Eye (tissue), 1 donor: ENCODE results near the gene NACAD.
A peak's percentile ranks its signal among the peaks of the same experiment; 100 is the strongest.

Experiments
- DNase-seq: peaks from one replicate; pipeline ENCODE4 v3.0.0-alpha.2; 2015

Gene NACAD

DNA sequence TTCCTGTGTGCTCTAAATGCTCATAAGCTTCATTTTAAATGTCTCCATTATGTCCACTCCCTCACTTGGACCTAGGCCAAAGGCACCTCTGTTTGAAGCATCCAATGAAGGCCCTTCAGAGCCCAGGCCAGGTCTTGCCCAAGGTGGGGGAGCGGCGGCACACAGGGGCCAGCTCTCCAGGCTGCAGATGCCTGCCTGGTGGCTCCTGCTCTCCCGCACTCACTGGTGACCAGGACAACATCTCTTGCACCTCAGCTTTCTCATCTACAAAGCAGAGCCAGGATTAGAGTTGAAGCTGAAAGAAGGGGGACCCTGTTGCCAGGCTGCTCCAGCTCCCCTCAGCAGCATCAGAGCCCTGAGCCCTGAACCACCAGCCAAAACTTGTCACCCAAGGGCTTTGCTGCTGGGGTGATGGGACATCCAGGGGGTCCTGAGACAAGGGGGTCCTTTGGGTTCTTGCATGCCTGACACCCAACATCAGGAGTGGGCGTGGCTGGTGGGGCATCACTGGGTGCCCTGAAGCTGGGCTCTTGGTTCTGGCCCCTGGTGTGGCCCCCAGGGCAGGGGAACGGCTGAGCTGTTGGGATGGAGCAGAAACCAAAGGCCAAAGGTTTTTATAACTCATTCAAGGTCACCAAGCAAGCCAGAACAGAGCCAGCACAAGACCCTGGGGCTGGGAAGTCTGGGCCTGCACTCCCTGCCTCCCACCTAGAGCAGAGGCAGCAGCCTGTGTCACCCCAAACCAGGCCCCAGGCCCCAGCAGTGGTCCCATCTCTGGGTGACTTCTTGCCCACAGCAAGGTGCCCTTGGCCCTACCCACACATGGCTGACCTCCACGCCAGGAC is 1.2 kb downstream of the NACAD start:
- DNase-seq: no peak

- DNase-seq: no peak
Observed at GRCh38 chr7:45086331-45087065, 2.3 kb downstream of the NACAD start.

DNA sequence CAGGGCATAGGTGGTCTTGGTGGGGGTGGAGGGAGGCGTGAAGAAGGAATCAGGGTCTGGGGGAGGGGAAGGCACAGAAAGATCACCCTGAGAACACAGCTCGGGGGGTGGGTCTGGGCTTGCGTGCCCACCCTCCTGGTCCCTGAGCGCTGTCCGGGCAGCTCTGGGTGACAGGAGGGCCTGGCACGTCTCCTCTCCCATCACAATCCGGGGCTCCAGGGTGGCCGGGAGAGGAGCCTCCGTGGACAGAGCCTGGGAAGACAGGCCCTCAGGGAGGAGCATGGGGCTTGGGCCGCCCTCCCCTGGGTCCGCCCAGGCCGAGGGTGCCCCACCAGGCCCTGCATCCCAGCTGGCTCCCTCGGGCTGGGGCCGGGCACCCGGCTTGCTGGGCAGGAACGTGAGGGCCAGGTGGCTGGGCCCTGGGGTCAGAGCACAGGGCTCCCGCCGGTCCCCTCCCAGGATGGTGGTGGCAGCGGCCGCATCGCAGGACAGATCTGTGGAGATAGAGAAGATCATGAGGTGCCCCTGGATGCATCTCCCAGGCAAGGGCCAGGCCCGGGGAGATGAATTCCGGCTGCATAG is 3.1 kb downstream of the NACAD start:
- DNase-seq: no peak

GRCh38 chr7:45084901-45085618 is 3.7 kb downstream of the NACAD start:
- DNase-seq: no peak

- DNase-seq: no peak
Observed at GRCh38 chr7:45084336-45084735, 4.4 kb downstream of the NACAD start.

- no peak for DNase-seq
Observed at GRCh38 chr7:45082831-45083331, 5.9 kb downstream of the NACAD start.

DNA sequence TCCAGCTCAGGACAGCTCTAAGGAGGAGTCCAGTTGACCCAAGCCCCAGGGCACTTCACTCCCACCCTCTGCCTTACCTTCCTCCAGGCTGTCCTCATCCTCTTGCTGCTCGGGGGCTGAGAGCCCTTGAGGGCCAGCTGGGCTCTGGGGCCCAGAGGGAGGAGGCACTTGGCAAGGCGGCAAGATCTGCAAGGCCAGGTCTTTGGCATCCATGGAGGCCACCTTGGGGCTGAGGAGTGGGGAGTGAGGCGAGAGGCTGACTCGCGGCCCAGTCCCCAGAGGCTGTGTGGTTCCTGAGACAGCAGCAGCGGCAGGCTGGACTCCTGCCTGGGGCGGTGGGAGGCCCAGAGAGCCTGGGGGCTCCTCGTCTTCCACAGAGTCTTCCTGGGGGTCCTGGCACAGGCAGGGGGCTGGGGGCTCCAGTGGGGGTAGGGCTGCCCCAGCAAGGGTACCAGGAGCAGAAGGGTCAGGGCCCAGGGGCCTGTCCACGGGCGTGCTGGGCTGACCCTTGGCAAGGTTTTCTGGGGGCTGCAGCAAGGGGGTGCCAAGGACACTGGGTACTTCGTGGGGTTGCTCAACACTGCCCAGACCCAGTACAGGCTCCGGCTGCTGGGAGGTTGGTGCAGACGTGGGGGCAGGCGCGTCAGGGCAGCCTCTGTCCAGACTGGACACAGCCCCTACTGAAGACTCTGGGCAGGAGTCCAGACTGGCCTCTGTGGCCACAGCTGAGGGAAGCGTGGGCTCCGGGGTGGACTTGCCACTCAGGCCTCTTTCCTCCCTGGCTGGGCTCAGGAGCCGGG is 6.5 kb downstream of the NACAD start:
- DNase-seq: no peak

GRCh38 chr7:45081670-45081974 is 7.1 kb downstream of the NACAD start:
- no peak for DNase-seq

DNA sequence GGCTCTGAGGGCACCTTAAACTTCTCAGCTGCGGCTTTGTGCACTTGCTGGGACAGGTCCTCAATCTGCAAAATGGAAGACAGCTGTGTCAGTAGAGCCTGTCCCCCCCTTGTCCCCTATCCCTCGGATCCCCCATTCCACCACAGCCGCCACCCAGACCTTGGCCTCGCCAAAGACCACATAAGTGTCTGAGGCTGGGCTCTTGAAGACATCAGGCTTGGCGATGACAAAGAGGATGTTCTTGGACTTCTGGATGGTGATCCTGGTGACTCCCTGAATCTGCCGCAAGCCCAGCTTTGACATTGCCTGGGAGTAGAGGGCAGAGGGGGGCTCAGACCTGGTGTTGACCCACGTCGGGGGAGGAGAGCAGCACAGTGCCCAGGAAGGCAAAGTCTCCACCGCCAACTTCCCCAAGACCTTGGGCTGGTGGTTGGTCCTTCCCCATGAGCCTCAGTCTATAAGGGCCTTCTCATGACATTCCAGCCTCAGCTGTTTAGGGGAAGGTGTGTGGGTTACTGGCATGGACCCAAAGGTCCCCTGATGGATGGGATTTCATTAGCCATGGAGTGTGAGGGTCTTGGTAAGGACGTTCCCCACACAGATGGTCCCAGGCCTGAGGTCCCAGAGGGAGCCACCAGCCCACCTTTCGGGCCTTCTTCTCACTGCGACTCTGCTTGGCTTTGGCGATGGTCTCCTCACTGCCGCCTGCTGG is 7.7 kb downstream of the NACAD start:
- DNase-seq: no peak

- peak; percentile 18 for DNase-seq
Observed at GRCh38 chr7:45080265-45080957, 8.4 kb downstream of the NACAD start.

DNA sequence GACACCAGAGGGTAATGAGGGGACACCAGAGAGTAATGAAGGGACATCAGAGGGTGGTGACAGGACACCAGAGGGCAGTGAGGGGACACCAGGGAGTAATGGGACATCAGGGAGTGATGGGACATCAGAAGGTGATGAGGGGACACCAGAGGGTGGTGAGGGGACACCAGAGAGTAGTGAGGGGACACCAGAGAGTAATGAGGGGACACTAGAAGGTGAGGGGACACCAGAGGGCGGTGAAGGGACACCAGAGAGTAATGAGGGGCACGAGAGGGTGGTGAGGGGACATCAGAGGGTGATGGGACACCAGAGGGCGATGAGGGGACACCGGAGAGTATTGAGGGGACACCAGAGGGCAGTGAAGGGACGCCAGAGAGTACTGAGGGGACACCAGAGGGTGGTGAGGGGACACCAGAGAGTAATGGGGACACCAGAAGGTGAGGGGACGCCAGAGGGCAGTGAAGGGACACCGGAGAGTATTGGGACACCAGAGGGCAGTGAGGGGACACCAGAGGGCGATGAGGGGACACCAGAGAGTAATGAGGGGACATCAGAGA is 10.6 kb downstream of the NACAD start:
- DNase-seq: no peak

- DNase-seq: no peak
Observed at GRCh38 chr7:45077579-45077978, 11.2 kb downstream of the NACAD start.

DNA sequence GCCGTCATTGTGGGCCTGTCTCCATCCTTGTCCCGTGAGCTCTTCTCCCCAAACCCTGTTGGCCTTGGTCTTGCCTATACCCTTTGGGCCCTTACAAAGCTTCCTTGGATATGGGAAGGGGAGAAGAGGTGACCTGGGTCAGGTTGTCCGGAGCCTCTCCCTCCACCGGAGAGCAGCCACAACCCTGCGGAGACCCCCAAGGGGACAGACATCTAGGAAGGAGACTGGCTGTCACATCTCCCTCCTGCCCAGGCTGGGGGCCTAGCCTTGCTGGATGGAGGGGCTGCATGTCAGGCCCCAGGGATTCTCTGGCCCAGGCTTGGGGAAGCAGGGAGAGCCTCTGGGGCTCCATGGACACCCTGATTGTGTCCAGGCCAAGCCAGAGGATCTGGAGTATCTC is 11.8 kb downstream of the NACAD start:
- no peak for DNase-seq

DNA sequence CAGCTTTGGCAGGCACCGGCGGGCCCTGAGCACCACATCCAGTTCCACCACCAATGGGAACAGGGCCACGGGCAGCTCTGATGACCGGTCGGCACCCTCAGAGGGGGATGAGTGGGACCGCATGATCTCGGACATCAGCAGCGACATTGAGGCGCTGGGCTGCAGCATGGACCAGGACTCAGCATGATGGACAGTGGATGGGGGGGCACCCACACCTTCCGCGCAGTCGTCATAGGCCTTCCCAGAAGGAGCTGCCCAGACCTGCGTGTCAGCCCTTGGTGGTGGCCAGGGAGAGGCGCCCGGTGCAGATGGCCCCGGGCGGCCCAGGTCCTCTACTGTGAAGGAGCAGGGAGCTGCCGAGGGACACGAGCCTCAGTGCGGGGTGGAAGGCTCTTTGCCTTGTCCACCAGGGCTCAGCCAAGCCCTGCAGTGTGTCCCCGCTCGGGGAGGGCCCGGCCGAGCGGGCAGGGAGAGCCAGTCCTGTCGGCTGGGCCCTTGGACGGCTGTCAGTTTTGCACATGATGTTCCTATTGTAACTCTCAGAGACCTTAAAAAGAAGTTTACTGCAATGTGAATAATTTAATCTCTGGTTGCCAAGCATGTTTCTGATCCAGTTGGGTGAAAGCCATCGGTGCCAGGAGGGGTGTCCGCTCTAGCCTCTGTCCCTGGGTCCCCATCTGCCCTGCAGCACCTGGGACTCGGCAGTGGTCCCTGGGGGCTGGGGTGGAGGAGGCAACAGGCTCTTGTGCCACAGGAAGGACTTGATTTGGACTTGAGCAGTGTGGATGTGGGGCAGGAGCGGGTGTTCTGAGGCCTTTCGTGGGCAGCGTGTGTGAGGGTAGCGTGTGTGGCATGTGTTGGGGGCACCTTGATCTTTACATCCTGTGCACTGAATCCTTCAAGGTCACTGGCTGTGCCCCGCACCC is 12.6 kb downstream of the NACAD start:
- DNase-seq: no peak

DNA sequence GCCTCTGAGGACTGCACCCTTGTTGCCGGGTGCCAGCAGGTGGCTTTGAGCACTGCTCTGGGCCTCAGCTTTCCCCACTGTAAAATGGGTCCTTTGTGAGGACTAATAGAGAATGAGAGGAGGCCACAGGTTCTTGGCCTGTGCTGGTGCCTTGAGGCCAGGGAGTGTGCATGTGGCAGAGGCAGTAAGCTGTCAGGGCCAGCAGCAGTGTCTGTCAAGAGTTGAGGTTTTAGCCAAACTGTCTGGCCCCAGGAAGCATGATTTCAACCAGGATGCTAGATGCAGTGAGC is 13.5 kb downstream of the NACAD start:
- DNase-seq: no peak

DNA sequence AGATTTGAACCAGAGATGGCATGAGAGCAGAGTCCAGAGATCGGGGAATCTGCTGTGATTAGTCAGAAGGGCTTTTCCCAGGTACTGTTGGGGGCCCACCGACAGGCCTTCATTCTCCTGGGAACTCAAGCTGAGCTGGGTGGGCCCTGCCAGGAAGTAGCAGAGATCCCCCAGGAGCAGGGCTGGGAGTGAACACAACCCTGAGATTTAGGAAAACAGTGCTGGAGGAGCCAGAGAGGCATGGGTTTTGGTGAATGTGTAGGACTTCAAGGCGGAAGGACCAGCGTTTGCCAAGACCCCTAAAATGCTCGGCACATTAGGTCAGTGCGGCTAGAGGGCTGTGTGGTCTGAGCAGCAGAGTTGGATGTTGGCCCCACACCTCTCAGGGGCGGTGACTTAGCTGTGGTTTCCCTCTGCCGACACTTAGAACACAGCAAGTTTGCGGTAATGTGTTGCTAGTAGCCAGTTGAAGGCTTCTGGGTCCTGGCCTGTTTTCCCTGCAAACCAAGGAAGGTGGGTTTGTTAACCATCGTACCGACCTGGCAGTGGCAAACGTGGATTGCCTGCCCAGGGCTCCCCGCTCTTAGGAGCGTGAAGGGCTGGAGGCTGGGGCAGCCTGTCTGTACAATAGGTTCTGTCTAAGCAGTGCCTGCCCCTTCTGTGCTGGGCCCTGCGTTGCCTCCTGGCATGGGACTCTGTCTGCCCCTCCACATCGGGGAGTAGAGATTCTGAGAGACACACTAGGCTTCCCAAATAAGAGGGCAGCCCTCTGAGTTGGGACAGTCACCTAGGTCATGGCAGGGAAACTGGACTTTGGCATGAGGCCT is 14.0 kb downstream of the NACAD start:
- DNase-seq: no peak

DNA sequence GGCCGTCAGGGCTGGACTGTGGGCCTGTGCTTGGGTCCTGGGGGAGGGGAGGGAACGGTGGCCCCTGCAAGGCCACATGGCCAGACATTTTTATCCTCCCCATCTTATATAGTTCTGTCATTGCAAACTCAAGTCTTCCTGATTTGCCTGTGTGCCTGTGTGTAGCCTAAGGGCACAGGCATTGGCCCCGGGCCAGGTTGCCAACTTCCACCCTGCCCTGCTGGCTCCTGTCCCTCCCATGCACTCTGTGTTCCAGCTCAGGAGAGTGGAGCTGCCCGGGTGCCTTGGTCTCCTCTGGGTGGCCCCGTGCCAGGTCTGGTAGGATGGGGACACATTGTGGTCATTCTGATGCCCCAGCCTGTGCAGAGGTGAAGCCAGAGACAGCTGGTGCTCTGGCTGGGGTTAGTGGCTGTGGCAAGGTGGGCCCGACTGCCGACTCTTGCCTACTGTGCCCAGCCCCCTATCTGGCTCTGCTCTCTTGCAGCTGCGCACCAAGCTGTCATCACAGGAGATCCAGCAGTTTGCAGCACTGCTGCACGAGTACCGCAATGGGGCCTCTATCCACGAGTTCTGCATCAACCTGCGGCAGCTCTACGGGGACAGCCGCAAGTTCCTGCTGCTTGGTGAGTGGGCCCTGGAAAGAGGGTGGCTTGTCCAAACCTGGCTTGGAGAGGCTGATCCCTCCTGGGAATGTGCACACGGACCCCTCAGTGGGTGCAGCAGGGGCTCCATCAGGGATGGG is 14.8 kb downstream of the NACAD start:
- DNase-seq: no peak
